Trophoblast cell (in vitro differentiated cells and primary cell): ENCODE measurements around the gene TMEM69.
"Not testable (repeated sequence)": the region's sequence is repeated elsewhere in the genome, so short reads cannot be mapped to it uniquely, and the experiment has no call there.

Experiments used
- DNase-seq, 2 donors: peaks; one replicate each; pipeline ENCODE4 v3.0.0-alpha.2; 2016
- H2AFZ ChIP-seq: 2 replicates; pipeline ENCODE4 v1.6.1; 2013; ENCODE audit warnings: low read length, moderate library complexity, mild to moderate bottlenecking; ENCODE audit not compliant: insufficient read depth, poor library complexity
- H2AK5ac ChIP-seq: 2 replicates; pipeline ENCODE4 v1.6.1; 2013; ENCODE audit warnings: mild to moderate bottlenecking, low read length
- H2BK120ac ChIP-seq: 2 replicates; pipeline ENCODE4 v1.6.1; 2013; ENCODE audit warnings: low read length, mild to moderate bottlenecking, moderate library complexity; ENCODE audit not compliant: insufficient read depth, poor library complexity
- H2BK12ac ChIP-seq: 2 replicates; pipeline ENCODE4 v1.6.1; 2013; ENCODE audit warnings: mild to moderate bottlenecking, low read length, moderate library complexity
- H2BK5ac ChIP-seq: 2 replicates; pipeline ENCODE4 v1.6.1; 2013; ENCODE audit warnings: low read length, low read depth, moderate library complexity, mild to moderate bottlenecking; ENCODE audit not compliant: poor library complexity
- H3K14ac ChIP-seq: 2 replicates; pipeline ENCODE4 v1.6.1; 2013; ENCODE audit warnings: mild to moderate bottlenecking, low read length
- H3K18ac ChIP-seq: 2 replicates; pipeline ENCODE4 v1.6.1; 2013; ENCODE audit warnings: mild to moderate bottlenecking, low read length
- H3K23ac ChIP-seq: 2 replicates; pipeline ENCODE4 v1.6.1; 2013; ENCODE audit warnings: low read length
- H3K27ac ChIP-seq: 2 replicates; pipeline ENCODE4 v1.5.1; 2013; ENCODE audit warnings: low read depth, mild to moderate bottlenecking, inconsistent platforms, low read length, moderate library complexity
- H3K27me3 ChIP-seq: 2 replicates; pipeline ENCODE4 v1.6.1; 2013; ENCODE audit warnings: inconsistent platforms, mild to moderate bottlenecking, low read length, moderate library complexity; ENCODE audit not compliant: insufficient read depth
- H3K36me3 ChIP-seq, 2 experiments: 1 replicate in 1 of 2; 2 replicates in 1 of 2; pipeline ENCODE4 v1.6.1; 2013; ENCODE audit warnings: low read length in 2 of 2, mild to moderate bottlenecking in 2 of 2, moderate library complexity in 1 of 2; ENCODE audit not compliant: insufficient read depth in 2 of 2, control insufficient read depth in 1 of 2
- H3K4ac ChIP-seq: 2 replicates; pipeline ENCODE4 v1.6.1; 2013; ENCODE audit warnings: low read depth, mild to moderate bottlenecking, low read length, moderate library complexity
- H3K4me1 ChIP-seq, 2 experiments: 1 replicate in 1 of 2; 2 replicates in 1 of 2; pipeline ENCODE4 v1.6.1; 2013; ENCODE audit warnings: low read length in 2 of 2, mild to moderate bottlenecking in 2 of 2, moderate library complexity in 1 of 2; ENCODE audit not compliant: insufficient read depth in 2 of 2, control insufficient read depth in 1 of 2
- H3K4me2 ChIP-seq: 2 replicates; pipeline ENCODE4 v1.6.1; 2013; ENCODE audit warnings: inconsistent platforms, mild to moderate bottlenecking, low read length, moderate library complexity
- H3K4me3 ChIP-seq: 2 replicates; pipeline ENCODE4 v1.5.1; 2013; ENCODE audit warnings: mild to moderate bottlenecking, low read depth, low read length, inconsistent platforms
- H3K79me1 ChIP-seq: one replicate; pipeline ENCODE4 v1.6.1; 2013; ENCODE audit warnings: low read length
- H3K79me2 ChIP-seq: 2 replicates; pipeline ENCODE4 v1.6.1; 2013; ENCODE audit warnings: low read length, mild to moderate bottlenecking; ENCODE audit not compliant: control insufficient read depth, insufficient read depth, poor library complexity
- H3K9ac ChIP-seq: 2 replicates; pipeline ENCODE4 v1.6.1; 2013; ENCODE audit warnings: mild to moderate bottlenecking, low read length
- H3K9me3 ChIP-seq: 2 replicates; pipeline ENCODE4 v1.6.1; 2013; ENCODE audit warnings: low read depth, mild to moderate bottlenecking, control low read depth, inconsistent platforms, low read length; ENCODE audit not compliant: insufficient read depth
- H4K12ac ChIP-seq: 2 replicates; pipeline ENCODE4 v1.6.1; 2013; ENCODE audit warnings: low read depth, mild to moderate bottlenecking, low read length, moderate library complexity
- H4K8ac ChIP-seq: 2 replicates; pipeline ENCODE4 v1.6.1; 2013; ENCODE audit warnings: low read depth, mild to moderate bottlenecking, low read length, moderate library complexity
- H4K91ac ChIP-seq: one replicate; pipeline ENCODE4 v1.6.1; 2013; ENCODE audit warnings: low read depth, mild to moderate bottlenecking, low read length, moderate library complexity
- WGBS: extraction: QIAGEN DNeasy Blood & Tissue Kit; methylation state at CpG from one replicate; pipeline ENCODE4 v1.1.7; 2013; ENCODE audit warnings: missing lambda C conversion rate; ENCODE audit not compliant: insufficient read length, insufficient coverage; ENCODE audit errors: extremely low coverage; 5-methylcytosine and 5-hydroxymethylcytosine counted together

The TMEM69 gene

GRCh38 chr1:45673956-45674355 lies 14.0 kb upstream of the TMEM69 start:
- no peak overlapping the region for H2AFZ ChIP-seq
- peaks cover 0 to 2% of the 10 kb centered on the region in 2 experiments for H3K4me1 ChIP-seq
- no peak overlapping the region for H4K8ac ChIP-seq
- no peak overlapping the region for H3K18ac ChIP-seq
- no peak overlapping the region for H4K91ac ChIP-seq
- DNase-seq = peak in 1 of 2 donors; percentile 57
- peaks cover 1% of the 10 kb centered on the region for H3K79me1 ChIP-seq
- no peak overlapping the region for H2BK120ac ChIP-seq
- no peak overlapping the region for H4K12ac ChIP-seq
- H3K23ac ChIP-seq = no peak overlapping the region
- H3K4me2 ChIP-seq = no peak overlapping the region
- WGBS = no CpG with 5 or more reads among the region's 4 CpGs
- no peak overlapping the region for H3K27ac ChIP-seq
- no peak overlapping the region for H3K14ac ChIP-seq
- no peak overlapping the region for H2BK12ac ChIP-seq
- no peak overlapping the region for H2AK5ac ChIP-seq
- H3K4ac ChIP-seq = peak overlapping the region; percentile 35
- H3K4me3 ChIP-seq = no peak overlapping the region
- H3K9ac ChIP-seq = no peak overlapping the region
- H3K36me3 ChIP-seq = peaks cover 2 to 3% of the 10 kb centered on the region in 2 experiments
- no peaks in the 10 kb centered on the region for H3K27me3 ChIP-seq
- H3K9me3 ChIP-seq = no peaks in the 10 kb centered on the region
- no peak overlapping the region for H2BK5ac ChIP-seq
- peaks cover 13% of the 10 kb centered on the region for H3K79me2 ChIP-seq

- H3K18ac ChIP-seq = no peak overlapping the region
- no peak overlapping the region for H4K91ac ChIP-seq
- H2BK120ac ChIP-seq = no peak overlapping the region
- no peak overlapping the region for H3K14ac ChIP-seq
- peaks cover 14% of the 10 kb centered on the region for H3K79me2 ChIP-seq
- H3K9me3 ChIP-seq = no peaks in the 10 kb centered on the region
- no peak overlapping the region for H2BK5ac ChIP-seq
- H3K79me1 ChIP-seq = no peaks in the 10 kb centered on the region
- H3K27ac ChIP-seq = no peak overlapping the region
- no peak for DNase-seq
- no peak overlapping the region for H2AK5ac ChIP-seq
- H3K4ac ChIP-seq = peak overlapping the region; percentile 29
- H2BK12ac ChIP-seq = no peak overlapping the region
- no CpG with 5 or more reads among the region's 5 CpGs for WGBS
- no peak overlapping the region for H4K8ac ChIP-seq
- no peak overlapping the region for H3K9ac ChIP-seq
- no peaks in the 10 kb centered on the region for H3K27me3 ChIP-seq
- no peak overlapping the region for H2AFZ ChIP-seq
- H3K4me1 ChIP-seq = peaks cover 0 to 5% of the 10 kb centered on the region in 2 experiments
- no peak overlapping the region for H4K12ac ChIP-seq
- H3K36me3 ChIP-seq = peaks cover 0 to 3% of the 10 kb centered on the region in 2 experiments
- no peak overlapping the region for H3K23ac ChIP-seq
- H3K4me3 ChIP-seq = no peak overlapping the region
- H3K4me2 ChIP-seq = no peak overlapping the region
Measured at GRCh38 chr1:45674478-45674877, 13.5 kb upstream of the TMEM69 start.

GRCh38 chr1:45676553-45676952 lies 11.4 kb upstream of the TMEM69 start:
- H3K4me1 ChIP-seq, H3K27ac ChIP-seq, H3K14ac ChIP-seq, H3K27me3 ChIP-seq, H2AK5ac ChIP-seq, H2BK5ac ChIP-seq, H2AFZ ChIP-seq, H3K18ac ChIP-seq, H3K36me3 ChIP-seq, H3K4me2 ChIP-seq, H4K91ac ChIP-seq, H3K4me3 ChIP-seq, H3K9me3 ChIP-seq, H3K79me1 ChIP-seq, H2BK12ac ChIP-seq, H4K12ac ChIP-seq, H3K23ac ChIP-seq, H2BK120ac ChIP-seq, H4K8ac ChIP-seq, H3K9ac ChIP-seq, DNase-seq: not testable (repeated sequence)
- Histone ChIP-seq H3K4ac (peak overlapping the region; percentile 90), H3K79me2 (peaks cover 17% of the 10 kb centered on the region)
- no CpG with 5 or more reads among the region's 7 CpGs for WGBS

GRCh38 chr1:45677751-45678245 lies 10.2 kb upstream of the TMEM69 start:
- no peak overlapping the region for H2BK120ac ChIP-seq
- 100% methylated on average over 1 of the region's 3 CpGs for WGBS
- H3K4me1 ChIP-seq = peaks cover 2 to 5% of the 10 kb centered on the region in 2 experiments
- peak overlapping the region; percentile 95 for H3K4ac ChIP-seq
- H4K91ac ChIP-seq = no peak overlapping the region
- no peaks in the 10 kb centered on the region for H3K9me3 ChIP-seq
- no peaks in the 10 kb centered on the region for H3K27me3 ChIP-seq
- H3K36me3 ChIP-seq = peaks cover 0 to 3% of the 10 kb centered on the region in 2 experiments
- no peaks in the 10 kb centered on the region for H3K79me1 ChIP-seq
- H3K9ac ChIP-seq = no peak overlapping the region
- H3K14ac ChIP-seq = no peak overlapping the region
- H4K8ac ChIP-seq = no peak overlapping the region
- H3K27ac ChIP-seq = no peak overlapping the region
- H3K18ac ChIP-seq = no peak overlapping the region
- H4K12ac ChIP-seq = no peak overlapping the region
- H3K4me3 ChIP-seq = no peak overlapping the region
- H3K79me2 ChIP-seq = peaks cover 17% of the 10 kb centered on the region
- H2BK12ac ChIP-seq = no peak overlapping the region
- H2AFZ ChIP-seq = no peak overlapping the region
- no peak overlapping the region for H3K23ac ChIP-seq
- H3K4me2 ChIP-seq = no peak overlapping the region
- DNase-seq = no peak
- H2BK5ac ChIP-seq = no peak overlapping the region
- no peak overlapping the region for H2AK5ac ChIP-seq
